Smooth muscle cell (in vitro differentiated cells): ENCODE results near the gene EYS. TPM values are rescaled to one million over a fixed set of nuclear protein-coding genes. Genes with fewer than 3 reads are reported as not detected.
A peak's percentile ranks its signal among the peaks of the same experiment; 100 is the strongest.

Source experiments
- DNase-seq: peaks from one replicate; lab custom pipeline; 2025; ENCODE audit not compliant: unreplicated experiment; lab: John Stamatoyannopoulos, UW
- H2AFZ ChIP-seq: fragments of 200-600 bp; sonication (generic); 2 replicates; pipeline ENCODE4 v1.6.0; 2016; ENCODE audit warnings: antibody characterized with exemption, low read depth, mild to moderate bottlenecking
- H3F3A ChIP-seq: fragments of 200-600 bp; sonication (generic); 2 replicates; pipeline ENCODE4 v1.6.0; 2017; ENCODE audit warnings: antibody characterized with exemption, low read depth
- H3K27ac ChIP-seq: fragments of 200-600 bp; sonication (generic); 2 replicates; pipeline ENCODE4 v1.5.1; 2016; ENCODE audit warnings: low read depth, mild to moderate bottlenecking
- H3K27me3 ChIP-seq: fragments of 200-600 bp; sonication (generic); 2 replicates; pipeline ENCODE4 v1.6.1; 2016; ENCODE audit warnings: low read depth, mild to moderate bottlenecking
- H3K36me3 ChIP-seq: fragments of 200-600 bp; sonication (generic); 2 replicates; pipeline ENCODE4 v1.5.1; 2016; ENCODE audit warnings: low read depth
- H3K4me1 ChIP-seq: fragments of 200-600 bp; sonication (generic); 2 replicates; pipeline ENCODE4 v1.5.1; 2016; ENCODE audit warnings: low read depth
- H3K4me2 ChIP-seq: fragments of 200-600 bp; sonication (generic); 2 replicates; pipeline ENCODE4 v1.6.0; 2016; ENCODE audit warnings: mild to moderate bottlenecking
- H3K4me3 ChIP-seq: fragments of 200-600 bp; sonication (generic); 2 replicates; pipeline ENCODE4 v1.5.1; 2016; ENCODE audit warnings: mild to moderate bottlenecking
- H3K79me2 ChIP-seq: fragments of 200-600 bp; sonication (generic); 2 replicates; pipeline ENCODE4 v1.6.0; 2016; ENCODE audit warnings: low read depth, mild to moderate bottlenecking
- H3K9ac ChIP-seq: fragments of 200-600 bp; sonication (generic); 2 replicates; pipeline ENCODE4 v1.6.0; 2016; ENCODE audit warnings: low read depth
- H3K9me3 ChIP-seq: fragments of 200-600 bp; sonication (generic); replicated peaks from 2 replicates; pipeline ENCODE4 v1.5.1; 2016; ENCODE audit warnings: low read depth
- H4K20me1 ChIP-seq: fragments of 200-600 bp; sonication (generic); 2 replicates; pipeline ENCODE4 v1.6.0; 2016; ENCODE audit warnings: low read depth
- WGBS: methylation state at CpG from one replicate; pipeline ENCODE4 v1.1.7; 2016; ENCODE audit warnings: low lambda C conversion rate; 5-methylcytosine and 5-hydroxymethylcytosine counted together
- polyA plus RNA-seq: library from polyadenylated mRNA; unstranded; fragments of >200 nt; fragmentation: Nextera tagmentation; extraction: Ambion mirVana; gene quantifications from 2 replicates; pipeline ENCODE4 v1.2.1, GENCODE V29; 2016
- total RNA-seq: library from RNA; depleted of rRNA; stranded (reverse); fragments of >200 nt; gene quantifications from 2 replicates; pipeline ENCODE4 v1.2.3, GENCODE V29; 2014
- TF ChIP-seq, protein P1 (sequence below): fragments of 200-600 bp; sonication (generic); IDR thresholded peaks from 2 replicates; pipeline ENCODE4 v1.5.1; 2017; ENCODE audit warnings: borderline replicate concordance, mild to moderate bottlenecking, antibody characterized with exemption; ENCODE audit not compliant: insufficient read depth, poor library complexity, severe bottlenecking

EYS gene
- total and polyA plus RNA-seq, 2 experiments from 2014 or later: 0.07 to 0.18 TPM

DNA sequence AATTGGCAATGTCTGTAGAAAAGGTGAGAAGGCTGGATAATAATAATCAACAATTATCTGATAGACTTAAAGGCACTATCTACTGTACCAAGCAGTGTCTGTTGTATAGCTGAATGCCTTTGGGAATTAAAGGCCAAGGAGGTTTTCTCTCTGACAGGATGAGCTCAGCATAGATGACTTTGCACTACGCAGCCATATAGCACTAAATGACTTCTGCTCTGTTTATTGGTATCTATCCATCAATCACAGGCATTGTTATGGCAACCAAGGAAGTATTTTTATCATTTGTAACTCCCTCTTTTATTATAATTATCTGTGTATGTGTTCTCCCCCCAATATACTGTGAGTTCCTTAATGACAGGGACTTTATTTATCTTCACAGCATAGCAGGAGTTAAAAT lies 1417.1 kb downstream of the EYS start:
- H4K20me1 ChIP-seq: no peaks in the 10 kb centered on the region
- no peak overlapping the region for H2AFZ ChIP-seq
- H3K4me1 ChIP-seq: no peaks in the 10 kb centered on the region
- peaks cover 11% of the 10 kb centered on the region for H3F3A ChIP-seq
- H3K27ac ChIP-seq: no peak overlapping the region
- H3K79me2 ChIP-seq: no peaks in the 10 kb centered on the region
- no peaks in the 10 kb centered on the region for H3K36me3 ChIP-seq
- WGBS: 82% methylated on average over 1 of the region's 1 CpG
- no peak for DNase-seq
- H3K4me2 ChIP-seq: no peak overlapping the region
- no peaks in the 10 kb centered on the region for H3K9me3 ChIP-seq
- TF ChIP-seq, protein P1, sequence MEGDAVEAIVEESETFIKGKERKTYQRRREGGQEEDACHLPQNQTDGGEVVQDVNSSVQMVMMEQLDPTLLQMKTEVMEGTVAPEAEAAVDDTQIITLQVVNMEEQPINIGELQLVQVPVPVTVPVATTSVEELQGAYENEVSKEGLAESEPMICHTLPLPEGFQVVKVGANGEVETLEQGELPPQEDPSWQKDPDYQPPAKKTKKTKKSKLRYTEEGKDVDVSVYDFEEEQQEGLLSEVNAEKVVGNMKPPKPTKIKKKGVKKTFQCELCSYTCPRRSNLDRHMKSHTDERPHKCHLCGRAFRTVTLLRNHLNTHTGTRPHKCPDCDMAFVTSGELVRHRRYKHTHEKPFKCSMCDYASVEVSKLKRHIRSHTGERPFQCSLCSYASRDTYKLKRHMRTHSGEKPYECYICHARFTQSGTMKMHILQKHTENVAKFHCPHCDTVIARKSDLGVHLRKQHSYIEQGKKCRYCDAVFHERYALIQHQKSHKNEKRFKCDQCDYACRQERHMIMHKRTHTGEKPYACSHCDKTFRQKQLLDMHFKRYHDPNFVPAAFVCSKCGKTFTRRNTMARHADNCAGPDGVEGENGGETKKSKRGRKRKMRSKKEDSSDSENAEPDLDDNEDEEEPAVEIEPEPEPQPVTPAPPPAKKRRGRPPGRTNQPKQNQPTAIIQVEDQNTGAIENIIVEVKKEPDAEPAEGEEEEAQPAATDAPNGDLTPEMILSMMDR: no peak
- no peak overlapping the region for H3K9ac ChIP-seq
- no peak overlapping the region for H3K4me3 ChIP-seq
- no peaks in the 10 kb centered on the region for H3K27me3 ChIP-seq

DNA sequence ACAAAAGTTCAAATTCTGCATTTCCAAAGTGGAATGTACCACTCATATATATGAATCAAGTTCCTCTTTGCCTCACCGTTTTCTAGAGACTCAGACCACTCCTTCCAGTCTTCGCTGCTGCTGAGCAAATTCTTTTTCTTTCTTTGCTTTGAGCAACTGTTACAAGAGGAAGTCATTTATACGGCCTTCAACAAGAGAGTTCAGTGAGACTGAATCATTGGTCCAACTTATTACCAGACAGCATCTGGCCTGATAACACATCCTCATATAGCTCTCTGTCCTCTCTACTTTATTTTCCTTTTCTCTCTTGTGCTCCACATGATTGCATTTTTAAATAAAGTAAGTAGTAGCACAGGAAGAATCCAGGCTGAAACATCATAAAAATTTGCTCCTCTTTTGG lies 1418.7 kb downstream of the EYS start:
- Histone ChIP-seq H3K9ac (no peak overlapping the region), H3K4me1 (no peaks in the 10 kb centered on the region), H2AFZ (peak overlapping the region; percentile 52), H3K79me2 (no peaks in the 10 kb centered on the region), H3K4me3 (no peak overlapping the region), H3K27me3 (no peaks in the 10 kb centered on the region), H3K4me2 (peak overlapping the region; percentile 39), H3K36me3 (no peaks in the 10 kb centered on the region), H3F3A (peaks cover 11% of the 10 kb centered on the region), H3K9me3 (no peaks in the 10 kb centered on the region), H4K20me1 (no peaks in the 10 kb centered on the region), H3K27ac (no peak overlapping the region)
- TF ChIP-seq, protein P1: no peak
- no peak for DNase-seq
- 15% methylated on average over 3 of the region's 3 CpGs for WGBS

DNA sequence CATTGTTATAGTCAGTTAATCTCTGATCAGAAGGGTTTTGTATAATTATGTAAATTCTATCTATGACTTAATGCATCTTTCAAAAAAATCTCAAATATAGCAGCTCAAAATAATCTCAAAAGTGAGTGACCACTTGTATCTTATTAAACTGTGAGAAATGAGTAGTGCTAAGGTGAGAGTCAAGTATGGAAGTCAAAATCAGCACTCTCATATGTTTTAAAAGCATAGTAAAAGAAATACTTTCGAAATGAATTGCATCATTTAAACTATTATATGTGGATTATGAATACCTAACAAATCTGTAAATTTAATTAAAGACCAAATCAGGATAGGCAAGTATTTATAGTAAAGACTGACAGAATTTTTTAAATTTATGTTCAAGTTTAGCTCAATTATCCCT lies 1425.9 kb downstream of the EYS start:
- Histone ChIP-seq H3K4me2 (no peak overlapping the region), H3F3A (no peaks in the 10 kb centered on the region), H3K27me3 (no peaks in the 10 kb centered on the region), H3K36me3 (no peaks in the 10 kb centered on the region), H3K4me1 (peaks cover 6% of the 10 kb centered on the region), H3K4me3 (no peak overlapping the region), H3K27ac (no peak overlapping the region), H2AFZ (no peak overlapping the region), H4K20me1 (no peaks in the 10 kb centered on the region), H3K79me2 (no peaks in the 10 kb centered on the region), H3K9me3 (no peaks in the 10 kb centered on the region), H3K9ac (no peak overlapping the region)
- DNase-seq: no peak
- WGBS: 82% methylated on average over 1 of the region's 1 CpG
- TF ChIP-seq, protein P1: no peak

DNA sequence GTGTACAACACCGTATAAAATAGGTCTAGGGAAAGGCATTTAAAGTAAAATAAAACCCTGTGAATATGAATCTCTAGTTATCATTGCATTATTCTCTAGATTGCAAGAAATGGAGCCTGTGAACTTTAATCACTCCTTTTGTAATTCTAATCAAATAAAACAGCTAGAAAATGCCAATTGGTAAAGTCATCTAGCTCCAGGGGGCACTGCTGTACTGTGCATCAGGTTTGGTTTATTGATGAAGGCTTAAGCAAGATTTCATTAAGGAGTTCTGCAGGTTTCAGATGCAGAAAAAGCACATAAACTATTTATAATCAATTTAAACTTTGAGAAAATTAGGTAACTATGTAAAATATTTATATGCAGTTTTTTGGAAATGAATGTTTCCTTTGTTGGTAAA lies 1426.5 kb downstream of the EYS start:
- WGBS: 97% methylated on average over 1 of the region's 1 CpG
- Histone ChIP-seq H3K4me1 (peaks cover 6% of the 10 kb centered on the region), H3K4me3 (no peak overlapping the region), H3K9ac (no peak overlapping the region), H3K36me3 (no peaks in the 10 kb centered on the region), H3K4me2 (no peak overlapping the region), H3K9me3 (no peaks in the 10 kb centered on the region), H3F3A (no peaks in the 10 kb centered on the region), H3K27me3 (no peaks in the 10 kb centered on the region), H4K20me1 (no peaks in the 10 kb centered on the region), H3K27ac (no peak overlapping the region), H2AFZ (no peak overlapping the region), H3K79me2 (no peaks in the 10 kb centered on the region)
- DNase-seq: no peak
- TF ChIP-seq, protein P1: peak; percentile 52
